Measurements from ENCODE around the gene CUL1.

CUL1 gene

GRCh38 chr7:148761499-148762278 lies 63.0 kb downstream of the CUL1 start:
- no peaks in the 10 kb centered on the region for H3K4me1 ChIP-seq (ENCODE audit: control insufficient read depth, insufficient read depth, low read length, unreplicated experiment)
- H3K79me2 ChIP-seq (ENCODE audit: control insufficient read depth, insufficient read depth, low read length, unreplicated experiment): peaks cover 6% of the 10 kb centered on the region
- no peak overlapping the region for H2AFZ ChIP-seq (ENCODE audit: low read length, unreplicated experiment)
- H3K27ac ChIP-seq (ENCODE audit: low read depth, low read length): no peak overlapping the region
- no peak overlapping the region for H3K4me3 ChIP-seq (ENCODE audit: low read depth, low read length)
- no peaks in the 10 kb centered on the region for H3K27me3 ChIP-seq (ENCODE audit: insufficient read depth, low read length)
- H3K36me3 ChIP-seq (ENCODE audit: insufficient read depth, low read length): peaks cover 28% of the 10 kb centered on the region; the same call in 1 of the 2 replicates

DNA sequence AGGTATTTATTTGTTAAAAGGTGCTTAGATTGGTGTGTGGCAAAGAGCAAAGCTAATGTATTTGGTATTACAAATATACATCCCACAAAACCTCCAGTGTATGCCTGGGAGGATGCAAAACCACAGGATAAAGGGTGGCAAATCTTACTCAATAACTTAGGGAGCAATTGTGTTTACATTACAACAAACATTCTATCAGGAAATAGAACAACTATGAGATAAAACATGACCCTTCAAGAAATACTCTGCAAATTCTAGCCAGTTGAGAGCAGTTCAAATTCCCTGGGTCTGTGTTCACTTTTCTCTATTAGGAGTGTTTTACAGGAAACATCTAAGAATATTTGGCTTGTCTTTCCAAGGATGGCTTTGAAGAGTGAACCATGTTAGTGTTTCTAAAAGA lies 64.9 kb downstream of the CUL1 start:
- H3K79me2 ChIP-seq (ENCODE audit: control insufficient read depth, insufficient read depth, low read length, unreplicated experiment): no peaks in the 10 kb centered on the region
- H3K27ac ChIP-seq (ENCODE audit: low read depth, low read length): no peak overlapping the region
- H3K27me3 ChIP-seq (ENCODE audit: insufficient read depth, low read length): no peaks in the 10 kb centered on the region
- H2AFZ ChIP-seq (ENCODE audit: low read length, unreplicated experiment): no peak overlapping the region
- no peaks in the 10 kb centered on the region for H3K4me1 ChIP-seq (ENCODE audit: control insufficient read depth, insufficient read depth, low read length, unreplicated experiment)
- 0 out of 2 replicates have a peak, but pooled peaks cover 17% of the 10 kb centered on the region for H3K36me3 ChIP-seq (ENCODE audit: insufficient read depth, low read length)
- no peak overlapping the region for H3K4me3 ChIP-seq (ENCODE audit: low read depth, low read length)

DNA sequence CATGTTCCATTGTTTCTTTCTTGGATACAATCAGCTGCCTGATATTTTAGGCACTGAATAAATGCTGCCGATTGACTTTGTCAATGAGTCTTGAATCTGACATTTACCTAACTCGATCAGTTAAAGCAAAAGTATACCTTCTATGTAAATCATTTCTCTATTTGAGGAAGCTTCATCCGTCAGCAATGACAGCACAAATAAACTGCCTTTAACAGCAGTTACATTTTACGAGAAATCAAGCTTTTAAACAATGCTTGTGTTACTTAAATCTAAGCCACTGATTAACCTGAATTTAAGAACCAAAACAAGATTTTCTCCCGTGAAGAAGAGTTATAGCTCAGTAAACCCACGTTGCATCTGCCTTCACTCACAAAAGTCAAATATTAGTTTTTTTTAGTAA lies 71.3 kb downstream of the CUL1 start:
- Histone ChIP-seq H3K27me3 (ENCODE audit: insufficient read depth, low read length) (no peaks in the 10 kb centered on the region), H3K27ac (ENCODE audit: low read depth, low read length) (no peak overlapping the region), H3K36me3 (ENCODE audit: insufficient read depth, low read length) (peaks cover 15% of the 10 kb centered on the region), H3K4me1 (ENCODE audit: control insufficient read depth, insufficient read depth, low read length, unreplicated experiment) (peaks cover 16% of the 10 kb centered on the region), H3K79me2 (ENCODE audit: control insufficient read depth, insufficient read depth, low read length, unreplicated experiment) (peaks cover 4% of the 10 kb centered on the region), H2AFZ (ENCODE audit: low read length, unreplicated experiment) (no peak overlapping the region), H3K4me3 (ENCODE audit: low read depth, low read length) (no peak overlapping the region)

DNA sequence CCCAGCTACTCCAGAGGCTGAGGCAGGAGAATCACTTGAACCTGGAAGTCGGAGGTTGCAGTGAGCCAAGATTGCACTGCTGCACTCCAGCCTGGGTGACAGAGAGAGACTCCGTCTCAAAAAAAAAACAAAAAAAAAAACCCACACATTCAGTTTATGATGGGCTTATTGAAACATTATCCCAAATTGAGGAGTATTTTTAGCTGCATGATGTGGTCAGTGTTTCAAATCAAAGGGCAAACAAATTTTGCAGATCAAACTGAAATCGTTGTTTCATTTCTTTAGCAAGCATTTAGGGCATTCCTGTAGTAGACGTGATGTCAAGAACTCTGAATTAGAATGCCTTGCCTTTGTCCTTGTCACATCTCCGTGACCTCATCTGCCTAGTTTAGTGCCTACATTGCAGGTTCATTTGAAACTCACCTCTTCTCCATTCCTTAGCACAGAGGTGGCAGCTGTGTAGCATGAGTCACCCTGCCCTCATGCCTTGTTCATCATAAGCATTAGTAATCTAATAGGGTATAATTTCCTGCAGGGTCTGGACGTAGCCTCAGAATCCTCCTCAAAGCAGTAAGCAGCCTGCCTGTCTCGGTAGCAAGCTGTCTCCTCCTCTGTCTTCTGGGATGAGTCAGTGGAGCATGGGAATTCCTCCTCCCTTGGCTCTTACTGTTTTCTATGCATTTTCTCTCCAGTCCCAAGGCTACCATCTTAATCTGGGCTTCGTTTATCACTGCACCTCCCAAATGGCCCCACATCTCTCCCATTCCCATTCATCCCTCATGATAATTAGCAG lies 73.8 kb downstream of the CUL1 start:
- Histone ChIP-seq H3K4me3 (ENCODE audit: low read depth, low read length) (no peak overlapping the region), H3K36me3 (ENCODE audit: insufficient read depth, low read length) (peaks cover 13% of the 10 kb centered on the region), H3K4me1 (ENCODE audit: control insufficient read depth, insufficient read depth, low read length, unreplicated experiment) (peaks cover 16% of the 10 kb centered on the region), H3K79me2 (ENCODE audit: control insufficient read depth, insufficient read depth, low read length, unreplicated experiment) (peaks cover 4% of the 10 kb centered on the region), H3K27ac (ENCODE audit: low read depth, low read length) (peak overlapping the region; percentile 71), H3K27me3 (ENCODE audit: insufficient read depth, low read length) (no peaks in the 10 kb centered on the region), H2AFZ (ENCODE audit: low read length, unreplicated experiment) (no peak overlapping the region)

DNA sequence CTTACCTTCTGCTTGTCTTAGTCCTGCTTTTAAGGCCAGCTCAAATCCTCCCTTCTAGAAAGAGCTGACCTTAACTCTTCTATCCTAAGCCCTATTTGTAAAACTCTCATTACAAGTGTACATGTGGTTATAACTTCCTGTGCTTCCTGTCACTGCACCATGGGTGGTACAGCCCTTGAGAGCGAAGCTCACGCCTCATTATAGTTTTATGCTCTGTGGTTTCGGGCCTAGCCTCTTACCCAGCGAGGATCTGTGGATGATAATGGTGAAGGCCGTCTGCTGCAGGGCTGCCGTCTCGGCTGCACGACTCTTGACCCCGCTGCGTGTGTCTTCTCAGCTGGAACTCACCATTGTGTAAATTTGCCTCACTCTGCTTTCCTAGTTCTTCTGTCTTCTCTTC lies 74.6 kb downstream of the CUL1 start:
- Histone ChIP-seq H3K79me2 (ENCODE audit: control insufficient read depth, insufficient read depth, low read length, unreplicated experiment) (peaks cover 6% of the 10 kb centered on the region), H3K27me3 (ENCODE audit: insufficient read depth, low read length) (no peaks in the 10 kb centered on the region), H3K4me3 (ENCODE audit: low read depth, low read length) (no peak overlapping the region), H3K36me3 (ENCODE audit: insufficient read depth, low read length) (peaks cover 16% of the 10 kb centered on the region), H3K4me1 (ENCODE audit: control insufficient read depth, insufficient read depth, low read length, unreplicated experiment) (peaks cover 16% of the 10 kb centered on the region), H2AFZ (ENCODE audit: low read length, unreplicated experiment) (no peak overlapping the region), H3K27ac (ENCODE audit: low read depth, low read length) (peak overlapping the region; percentile 71)

DNA sequence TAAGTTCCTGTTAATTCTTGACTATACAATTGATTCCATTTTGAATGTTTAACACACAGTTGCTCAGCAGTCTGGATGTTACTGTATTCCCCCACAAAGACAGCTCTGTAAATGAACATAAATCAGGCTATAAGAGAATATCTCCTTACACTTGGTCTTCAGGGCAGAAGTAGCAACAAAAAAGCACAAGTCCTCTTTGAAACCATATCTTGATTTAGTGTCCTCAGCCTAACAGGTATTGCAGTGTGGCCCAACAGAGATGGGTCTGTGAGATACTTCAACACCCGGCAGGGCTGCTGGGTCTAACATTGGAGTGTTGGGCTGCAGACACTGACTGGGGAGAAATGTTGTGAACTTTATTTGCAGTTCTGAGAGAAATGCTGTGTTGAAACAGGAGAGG lies 75.8 kb downstream of the CUL1 start:
- H3K79me2 ChIP-seq (ENCODE audit: control insufficient read depth, insufficient read depth, low read length, unreplicated experiment): peaks cover 8% of the 10 kb centered on the region
- peaks cover 22% of the 10 kb centered on the region for H3K36me3 ChIP-seq (ENCODE audit: insufficient read depth, low read length)
- no peak overlapping the region for H3K4me3 ChIP-seq (ENCODE audit: low read depth, low read length)
- H3K27ac ChIP-seq (ENCODE audit: low read depth, low read length): no peak overlapping the region
- H2AFZ ChIP-seq (ENCODE audit: low read length, unreplicated experiment): no peak overlapping the region
- H3K27me3 ChIP-seq (ENCODE audit: insufficient read depth, low read length): no peaks in the 10 kb centered on the region
- peaks cover 16% of the 10 kb centered on the region for H3K4me1 ChIP-seq (ENCODE audit: control insufficient read depth, insufficient read depth, low read length, unreplicated experiment)

GRCh38 chr7:148782757-148783456 lies 84.2 kb downstream of the CUL1 start:
- Histone ChIP-seq H3K4me3 (ENCODE audit: low read depth, low read length) (no peak overlapping the region), H3K79me2 (ENCODE audit: control insufficient read depth, insufficient read depth, low read length, unreplicated experiment) (peaks cover 4% of the 10 kb centered on the region), H2AFZ (ENCODE audit: low read length, unreplicated experiment) (no peak overlapping the region), H3K4me1 (ENCODE audit: control insufficient read depth, insufficient read depth, low read length, unreplicated experiment) (no peaks in the 10 kb centered on the region), H3K36me3 (ENCODE audit: insufficient read depth, low read length) (peaks cover 10% of the 10 kb centered on the region; the same call in 1 of the 2 replicates), H3K27ac (ENCODE audit: low read depth, low read length) (no peak overlapping the region), H3K27me3 (ENCODE audit: insufficient read depth, low read length) (no peaks in the 10 kb centered on the region)

DNA sequence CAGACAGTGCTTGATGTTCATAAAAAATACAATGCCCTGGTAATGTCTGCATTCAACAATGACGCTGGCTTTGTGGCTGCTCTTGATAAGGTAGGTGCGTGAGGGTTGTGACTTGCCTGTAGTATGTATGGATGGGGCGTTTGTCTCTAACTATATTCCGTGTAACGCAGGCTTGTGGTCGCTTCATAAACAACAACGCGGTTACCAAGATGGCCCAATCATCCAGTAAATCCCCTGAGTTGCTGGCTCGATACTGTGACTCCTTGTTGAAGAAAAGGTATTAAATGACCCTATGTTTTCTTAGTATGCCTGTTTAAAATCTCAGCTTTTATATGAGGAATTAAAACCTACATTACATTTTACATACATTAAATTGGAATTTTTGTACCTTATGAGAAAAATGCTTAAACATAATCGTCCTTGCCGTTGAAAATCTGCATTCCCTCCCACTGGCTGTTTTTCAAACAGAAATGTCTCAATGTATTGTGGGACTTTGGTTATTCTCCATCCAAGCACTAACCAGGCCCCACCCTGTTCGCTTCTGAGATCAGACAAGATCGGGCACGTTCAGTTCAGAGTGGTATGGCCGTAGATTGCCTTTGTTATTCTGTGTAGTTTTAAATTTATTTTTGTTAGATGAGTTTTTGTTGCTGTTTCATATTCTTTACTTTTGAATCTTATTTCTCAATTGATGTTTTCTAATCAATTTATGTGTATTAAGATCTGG lies 85.3 kb downstream of the CUL1 start:
- H3K27me3 ChIP-seq (ENCODE audit: insufficient read depth, low read length): no peaks in the 10 kb centered on the region
- no peaks in the 10 kb centered on the region for H3K4me1 ChIP-seq (ENCODE audit: control insufficient read depth, insufficient read depth, low read length, unreplicated experiment)
- H3K27ac ChIP-seq (ENCODE audit: low read depth, low read length): no peak overlapping the region
- H2AFZ ChIP-seq (ENCODE audit: low read length, unreplicated experiment): no peak overlapping the region
- no peak overlapping the region for H3K4me3 ChIP-seq (ENCODE audit: low read depth, low read length)
- H3K79me2 ChIP-seq (ENCODE audit: control insufficient read depth, insufficient read depth, low read length, unreplicated experiment): no peaks in the 10 kb centered on the region
- H3K36me3 ChIP-seq (ENCODE audit: insufficient read depth, low read length): peaks cover 5% of the 10 kb centered on the region; the same call in 1 of the 2 replicates

- no peaks in the 10 kb centered on the region for H3K79me2 ChIP-seq (ENCODE audit: control insufficient read depth, insufficient read depth, low read length, unreplicated experiment)
- no peaks in the 10 kb centered on the region for H3K4me1 ChIP-seq (ENCODE audit: control insufficient read depth, insufficient read depth, low read length, unreplicated experiment)
- no peaks in the 10 kb centered on the region for H3K27me3 ChIP-seq (ENCODE audit: insufficient read depth, low read length)
- no peak overlapping the region for H2AFZ ChIP-seq (ENCODE audit: low read length, unreplicated experiment)
- H3K27ac ChIP-seq (ENCODE audit: low read depth, low read length): no peak overlapping the region
- peaks cover 27% of the 10 kb centered on the region for H3K36me3 ChIP-seq (ENCODE audit: insufficient read depth, low read length)
- no peak overlapping the region for H3K4me3 ChIP-seq (ENCODE audit: low read depth, low read length)
Observed at GRCh38 chr7:148787571-148788295, 89.0 kb downstream of the CUL1 start.

All from ACC112 (cell line).